Adrenal gland (tissue), 5 donors: ENCODE data around the gene NHS.

ENCODE experiments used
- CTCF ChIP-seq, 6 experiments: fragments of 450-650 bp in 4 of 6; fragments of 200-600 bp in 2 of 6; sonication (generic) in 1 of 6; IDR thresholded peaks; 1 replicate in 5 of 6; 2 replicates in 1 of 6; pipeline versions ENCODE4 v1.5.1 to v1.8.0; 2016 to 2021; ENCODE audit warnings: antibody characterized with exemption in 6 of 6, mild to moderate bottlenecking in 2 of 6, moderate library complexity in 1 of 6
- POLR2A ChIP-seq, 2 donors: fragments of 450-650 bp; IDR thresholded peaks; one replicate each; pipeline ENCODE4 v1.6.1; 2017; ENCODE audit warnings: antibody characterized with exemption in 2 of 2, mild to moderate bottlenecking in 2 of 2, moderate library complexity in 1 of 2
- donor health status: DM: no; HTN: no; CAD: no.

- no peak for TF ChIP-seq CTCF (IDR thresholded peaks at IDR 0.05)
- TF ChIP-seq POLR2A (IDR thresholded peaks at IDR 0.05) = no peak
Observed at GRCh38 chrX:17475449-17476217, 100.6 kb downstream of the NHS start.
